LHCN-M2 (cell line): ENCODE results near the gene FILIP1L. TPM values are rescaled to one million over a fixed set of nuclear protein-coding genes. Genes with fewer than 3 reads are reported as not detected.

ENCODE experiments used
- DNase-seq: peaks from one replicate; pipeline ENCODE4 v3.0.0-alpha.2; 2012; ENCODE audit warnings: low read depth
- total RNA-seq: library from RNA; depleted of rRNA; stranded (reverse); fragments of >200 nt; gene quantifications from 2 replicates; pipeline ENCODE4 v1.2.3, GENCODE V29; 2014; rRNA removed

Gene FILIP1L
- total RNA-seq, 1 experiment from 2014 or later: 2.2 TPM

DNA sequence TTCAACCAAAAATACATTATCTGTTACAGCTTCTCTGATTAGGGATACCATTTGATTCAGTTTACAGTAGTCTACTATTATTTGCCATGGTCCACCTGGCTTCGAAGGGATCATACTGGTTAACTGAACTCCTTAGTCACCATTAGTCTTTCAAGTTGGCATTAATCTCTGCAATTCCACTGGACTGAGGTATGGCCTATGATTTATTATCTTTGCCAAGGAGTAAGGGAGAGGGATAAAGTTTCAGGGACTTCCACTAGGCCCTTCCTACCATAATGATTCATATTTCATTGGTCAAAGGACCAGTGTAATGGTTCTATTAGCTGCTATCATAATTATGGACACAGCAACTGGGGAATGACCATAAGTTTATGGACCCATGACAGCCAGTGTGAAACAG, 303.9 kb downstream of the FILIP1L start:
- DNase-seq: no peak

GRCh38 chr3:99809565-99809964, 304.7 kb downstream of the FILIP1L start:
- DNase-seq: no peak

DNA sequence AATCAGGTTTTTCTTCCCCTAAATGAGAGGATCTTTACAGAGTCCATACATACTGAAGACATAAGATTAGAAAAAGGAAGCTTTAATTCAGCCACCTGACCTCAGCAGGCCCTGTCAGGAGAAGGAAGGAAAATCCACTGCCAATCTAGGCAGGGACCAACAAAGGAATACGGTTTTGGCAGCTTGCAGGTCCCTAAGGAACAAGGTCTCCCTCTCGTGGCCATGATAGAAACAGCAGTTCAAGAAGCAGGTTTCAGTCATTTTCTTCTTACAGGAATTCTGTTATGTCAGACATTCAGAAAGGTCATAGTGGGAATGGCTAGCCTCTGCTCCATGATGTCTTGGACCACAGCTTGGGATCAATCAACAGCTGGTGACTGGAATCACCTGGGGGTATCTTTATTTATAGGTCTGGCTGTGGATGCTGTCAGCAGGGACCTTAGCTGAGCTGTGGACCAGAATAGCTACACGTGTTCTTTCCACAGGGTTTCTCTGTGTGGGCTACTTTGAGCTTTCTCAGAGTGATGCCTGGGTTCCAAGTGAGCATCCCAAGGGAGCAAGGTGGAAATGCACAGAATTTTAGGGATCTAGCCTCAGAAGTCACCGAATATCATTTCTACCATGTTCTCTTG, 306.0 kb downstream of the FILIP1L start:
- DNase-seq: peak; percentile 77

DNA sequence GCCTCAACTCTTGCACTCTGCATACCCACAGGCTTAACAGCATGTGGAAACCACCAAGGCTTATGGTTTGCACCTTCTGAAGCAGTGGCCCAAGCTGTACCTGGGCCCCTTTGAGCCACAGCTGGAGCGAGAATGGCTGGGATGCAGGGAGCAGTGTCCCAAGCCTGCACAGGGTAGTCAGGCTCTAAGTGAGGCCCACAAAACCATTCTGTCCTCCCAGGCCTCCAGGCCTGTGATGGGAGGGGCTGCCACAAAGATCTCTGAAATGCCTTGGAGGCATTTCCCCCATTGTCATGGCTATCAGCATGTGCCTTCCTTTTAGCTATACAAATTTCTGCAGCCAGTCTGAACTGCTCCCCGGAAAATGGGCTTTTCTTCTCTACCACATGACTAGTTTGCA, 309.1 kb downstream of the FILIP1L start:
- no peak for DNase-seq

DNA sequence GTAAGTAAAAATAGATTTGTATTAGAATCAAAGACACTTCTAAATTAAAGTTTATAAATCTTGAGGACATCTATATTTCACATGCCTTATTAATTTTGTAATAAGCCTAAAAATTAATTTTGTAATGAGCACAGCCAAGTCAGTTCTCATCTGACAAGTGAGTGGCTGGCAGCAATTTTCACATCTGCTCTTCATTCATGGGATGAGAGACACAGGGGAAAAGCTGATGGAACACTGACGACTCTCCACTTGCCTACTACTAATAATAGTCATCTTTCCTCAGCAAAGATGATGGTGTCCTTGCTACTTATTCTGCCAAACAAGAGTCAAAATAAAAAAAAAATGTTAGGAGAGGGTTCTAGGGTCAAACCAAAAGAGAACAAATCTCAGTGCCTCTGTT, 311.0 kb downstream of the FILIP1L start:
- DNase-seq: no peak

- DNase-seq: no peak
Measured at GRCh38 chr3:99799422-99799821, 314.9 kb downstream of the FILIP1L start.

GRCh38 chr3:99795573-99795972, 318.7 kb downstream of the FILIP1L start:
- DNase-seq: no peak

DNA sequence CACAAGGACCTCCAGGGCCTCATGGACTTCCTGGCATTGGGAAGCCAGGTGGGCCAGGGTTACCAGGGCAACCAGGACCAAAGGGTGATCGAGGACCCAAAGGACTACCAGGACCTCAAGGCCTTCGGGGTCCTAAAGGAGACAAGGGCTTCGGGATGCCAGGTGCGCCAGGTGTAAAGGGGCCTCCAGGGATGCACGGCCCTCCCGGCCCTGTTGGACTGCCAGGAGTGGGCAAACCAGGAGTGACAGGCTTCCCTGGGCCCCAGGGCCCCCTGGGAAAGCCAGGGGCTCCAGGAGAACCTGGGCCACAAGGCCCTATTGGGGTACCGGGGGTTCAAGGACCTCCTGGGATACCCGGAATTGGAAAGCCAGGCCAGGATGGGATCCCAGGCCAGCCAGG, 319.8 kb downstream of the FILIP1L start:
- DNase-seq: no peak

DNA sequence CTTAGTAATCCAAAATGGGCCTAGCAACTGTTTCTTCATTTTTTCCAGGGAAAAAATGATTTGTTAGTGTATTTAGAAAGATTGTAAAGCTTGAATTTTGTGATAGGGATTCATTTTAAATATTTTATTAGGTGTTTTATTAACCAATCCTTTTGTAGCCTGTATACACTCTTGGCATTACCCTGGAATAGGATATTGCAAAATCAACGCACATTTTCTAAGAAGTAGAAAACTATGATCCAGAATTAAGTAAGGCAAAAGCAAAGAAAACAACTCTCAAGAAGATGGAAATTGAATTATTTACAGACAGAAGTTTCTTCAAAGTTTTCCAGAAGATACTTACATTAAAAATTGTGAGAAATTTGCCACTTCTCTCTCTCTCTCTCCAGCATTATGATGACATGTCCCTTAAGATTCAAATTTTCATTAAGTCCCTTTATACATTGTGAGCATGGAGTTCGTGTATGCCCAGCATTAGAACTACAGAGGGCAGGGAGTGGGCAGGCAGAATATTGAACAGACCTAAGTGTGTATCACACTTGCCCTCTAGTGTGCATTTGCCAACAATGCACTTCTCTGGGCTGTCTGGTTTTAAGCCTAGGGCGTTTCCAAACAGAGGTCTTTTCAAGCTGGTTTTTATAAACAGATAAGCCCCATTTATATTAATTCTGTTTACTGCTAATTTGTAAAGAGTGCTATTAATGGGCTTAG, 325.1 kb downstream of the FILIP1L start:
- peak; percentile 81 for DNase-seq

Other genes with a start within 250 kb of the FILIP1L start
- 45.0 and 54.1 TPM in 2 replicates for gene TBC1D23, start 146.5 kb upstream of the FILIP1L start, total RNA-seq
- 23.5 and 27.4 TPM in 2 replicates for gene NIT2, start 220.3 kb upstream of the FILIP1L start, total RNA-seq